ENCODE data around the gene DMRT3.

DNA sequence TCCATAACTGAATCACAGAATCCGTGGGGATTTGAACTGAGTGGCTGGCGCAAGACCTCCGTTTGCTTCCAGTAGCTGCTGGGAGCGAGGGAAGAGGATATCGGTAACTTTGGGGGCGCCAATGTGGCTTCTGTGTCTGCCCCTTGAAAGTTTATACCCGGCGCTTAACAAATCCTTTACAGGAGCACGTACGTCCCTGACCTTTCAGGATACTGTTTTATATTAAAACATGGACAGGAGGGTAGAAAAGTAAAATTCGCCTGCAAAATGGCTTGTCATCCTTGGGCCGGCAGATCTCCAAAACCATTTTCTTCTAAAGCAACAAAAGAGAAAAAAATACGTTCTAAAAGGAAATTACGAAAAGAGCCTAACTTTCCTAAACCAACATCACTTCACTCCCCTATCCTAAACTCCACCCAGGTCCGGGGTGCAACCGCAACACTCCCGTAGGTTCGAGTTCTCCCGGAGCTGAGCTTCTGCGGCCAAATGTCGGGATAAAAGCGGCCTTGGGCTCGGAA lies 656 bp upstream of the DMRT3 start:
- TF ChIP-seq ZNF658 (tag by site-specific recombination; IDR thresholded peaks at IDR 0.05) (no peak), ZNF530 (tag by site-specific recombination; IDR thresholded peaks at IDR 0.05; ENCODE audit: low read depth) (no peak), SP2 (tag by site-specific recombination; IDR thresholded peaks at IDR 0.05) (no peak), ZNF274 (IDR thresholded peaks at IDR 0.05; ENCODE audit: low read length) (no peak), ZNF274 (tag by site-specific recombination; IDR thresholded peaks at IDR 0.05; ENCODE audit: borderline replicate concordance) (no peak)
- TF ChIP-seq, protein P1, sequence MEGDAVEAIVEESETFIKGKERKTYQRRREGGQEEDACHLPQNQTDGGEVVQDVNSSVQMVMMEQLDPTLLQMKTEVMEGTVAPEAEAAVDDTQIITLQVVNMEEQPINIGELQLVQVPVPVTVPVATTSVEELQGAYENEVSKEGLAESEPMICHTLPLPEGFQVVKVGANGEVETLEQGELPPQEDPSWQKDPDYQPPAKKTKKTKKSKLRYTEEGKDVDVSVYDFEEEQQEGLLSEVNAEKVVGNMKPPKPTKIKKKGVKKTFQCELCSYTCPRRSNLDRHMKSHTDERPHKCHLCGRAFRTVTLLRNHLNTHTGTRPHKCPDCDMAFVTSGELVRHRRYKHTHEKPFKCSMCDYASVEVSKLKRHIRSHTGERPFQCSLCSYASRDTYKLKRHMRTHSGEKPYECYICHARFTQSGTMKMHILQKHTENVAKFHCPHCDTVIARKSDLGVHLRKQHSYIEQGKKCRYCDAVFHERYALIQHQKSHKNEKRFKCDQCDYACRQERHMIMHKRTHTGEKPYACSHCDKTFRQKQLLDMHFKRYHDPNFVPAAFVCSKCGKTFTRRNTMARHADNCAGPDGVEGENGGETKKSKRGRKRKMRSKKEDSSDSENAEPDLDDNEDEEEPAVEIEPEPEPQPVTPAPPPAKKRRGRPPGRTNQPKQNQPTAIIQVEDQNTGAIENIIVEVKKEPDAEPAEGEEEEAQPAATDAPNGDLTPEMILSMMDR (tag by site-specific recombination; IDR thresholded peaks at IDR 0.05): no peak
- TF ChIP-seq, protein P2, sequence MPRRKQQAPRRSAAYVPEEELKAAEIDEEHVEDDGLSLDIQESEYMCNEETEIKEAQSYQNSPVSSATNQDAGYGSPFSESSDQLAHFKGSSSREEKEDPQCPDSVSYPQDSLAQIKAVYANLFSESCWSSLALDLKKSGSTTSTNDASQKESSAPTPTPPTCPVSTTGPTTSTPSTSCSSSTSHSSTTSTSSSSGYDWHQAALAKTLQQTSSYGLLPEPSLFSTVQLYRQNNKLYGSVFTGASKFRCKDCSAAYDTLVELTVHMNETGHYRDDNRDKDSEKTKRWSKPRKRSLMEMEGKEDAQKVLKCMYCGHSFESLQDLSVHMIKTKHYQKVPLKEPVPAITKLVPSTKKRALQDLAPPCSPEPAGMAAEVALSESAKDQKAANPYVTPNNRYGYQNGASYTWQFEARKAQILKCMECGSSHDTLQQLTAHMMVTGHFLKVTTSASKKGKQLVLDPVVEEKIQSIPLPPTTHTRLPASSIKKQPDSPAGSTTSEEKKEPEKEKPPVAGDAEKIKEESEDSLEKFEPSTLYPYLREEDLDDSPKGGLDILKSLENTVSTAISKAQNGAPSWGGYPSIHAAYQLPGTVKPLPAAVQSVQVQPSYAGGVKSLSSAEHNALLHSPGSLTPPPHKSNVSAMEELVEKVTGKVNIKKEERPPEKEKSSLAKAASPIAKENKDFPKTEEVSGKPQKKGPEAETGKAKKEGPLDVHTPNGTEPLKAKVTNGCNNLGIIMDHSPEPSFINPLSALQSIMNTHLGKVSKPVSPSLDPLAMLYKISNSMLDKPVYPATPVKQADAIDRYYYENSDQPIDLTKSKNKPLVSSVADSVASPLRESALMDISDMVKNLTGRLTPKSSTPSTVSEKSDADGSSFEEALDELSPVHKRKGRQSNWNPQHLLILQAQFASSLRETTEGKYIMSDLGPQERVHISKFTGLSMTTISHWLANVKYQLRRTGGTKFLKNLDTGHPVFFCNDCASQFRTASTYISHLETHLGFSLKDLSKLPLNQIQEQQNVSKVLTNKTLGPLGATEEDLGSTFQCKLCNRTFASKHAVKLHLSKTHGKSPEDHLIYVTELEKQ (tag by site-specific recombination; IDR thresholded peaks at IDR 0.05; ENCODE audit: borderline replicate concordance): no peak
- TF ChIP-seq, protein P3, sequence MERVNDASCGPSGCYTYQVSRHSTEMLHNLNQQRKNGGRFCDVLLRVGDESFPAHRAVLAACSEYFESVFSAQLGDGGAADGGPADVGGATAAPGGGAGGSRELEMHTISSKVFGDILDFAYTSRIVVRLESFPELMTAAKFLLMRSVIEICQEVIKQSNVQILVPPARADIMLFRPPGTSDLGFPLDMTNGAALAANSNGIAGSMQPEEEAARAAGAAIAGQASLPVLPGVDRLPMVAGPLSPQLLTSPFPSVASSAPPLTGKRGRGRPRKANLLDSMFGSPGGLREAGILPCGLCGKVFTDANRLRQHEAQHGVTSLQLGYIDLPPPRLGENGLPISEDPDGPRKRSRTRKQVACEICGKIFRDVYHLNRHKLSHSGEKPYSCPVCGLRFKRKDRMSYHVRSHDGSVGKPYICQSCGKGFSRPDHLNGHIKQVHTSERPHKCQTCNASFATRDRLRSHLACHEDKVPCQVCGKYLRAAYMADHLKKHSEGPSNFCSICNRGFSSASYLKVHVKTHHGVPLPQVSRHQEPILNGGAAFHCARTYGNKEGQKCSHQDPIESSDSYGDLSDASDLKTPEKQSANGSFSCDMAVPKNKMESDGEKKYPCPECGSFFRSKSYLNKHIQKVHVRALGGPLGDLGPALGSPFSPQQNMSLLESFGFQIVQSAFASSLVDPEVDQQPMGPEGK (tag by site-specific recombination; IDR thresholded peaks at IDR 0.05): no peak
- TF ChIP-seq, protein P4, sequence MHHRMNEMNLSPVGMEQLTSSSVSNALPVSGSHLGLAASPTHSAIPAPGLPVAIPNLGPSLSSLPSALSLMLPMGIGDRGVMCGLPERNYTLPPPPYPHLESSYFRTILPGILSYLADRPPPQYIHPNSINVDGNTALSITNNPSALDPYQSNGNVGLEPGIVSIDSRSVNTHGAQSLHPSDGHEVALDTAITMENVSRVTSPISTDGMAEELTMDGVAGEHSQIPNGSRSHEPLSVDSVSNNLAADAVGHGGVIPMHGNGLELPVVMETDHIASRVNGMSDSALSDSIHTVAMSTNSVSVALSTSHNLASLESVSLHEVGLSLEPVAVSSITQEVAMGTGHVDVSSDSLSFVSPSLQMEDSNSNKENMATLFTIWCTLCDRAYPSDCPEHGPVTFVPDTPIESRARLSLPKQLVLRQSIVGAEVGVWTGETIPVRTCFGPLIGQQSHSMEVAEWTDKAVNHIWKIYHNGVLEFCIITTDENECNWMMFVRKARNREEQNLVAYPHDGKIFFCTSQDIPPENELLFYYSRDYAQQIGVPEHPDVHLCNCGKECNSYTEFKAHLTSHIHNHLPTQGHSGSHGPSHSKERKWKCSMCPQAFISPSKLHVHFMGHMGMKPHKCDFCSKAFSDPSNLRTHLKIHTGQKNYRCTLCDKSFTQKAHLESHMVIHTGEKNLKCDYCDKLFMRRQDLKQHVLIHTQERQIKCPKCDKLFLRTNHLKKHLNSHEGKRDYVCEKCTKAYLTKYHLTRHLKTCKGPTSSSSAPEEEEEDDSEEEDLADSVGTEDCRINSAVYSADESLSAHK (tag by site-specific recombination; IDR thresholded peaks at IDR 0.05): no peak
- TF ChIP-seq, protein P5, sequence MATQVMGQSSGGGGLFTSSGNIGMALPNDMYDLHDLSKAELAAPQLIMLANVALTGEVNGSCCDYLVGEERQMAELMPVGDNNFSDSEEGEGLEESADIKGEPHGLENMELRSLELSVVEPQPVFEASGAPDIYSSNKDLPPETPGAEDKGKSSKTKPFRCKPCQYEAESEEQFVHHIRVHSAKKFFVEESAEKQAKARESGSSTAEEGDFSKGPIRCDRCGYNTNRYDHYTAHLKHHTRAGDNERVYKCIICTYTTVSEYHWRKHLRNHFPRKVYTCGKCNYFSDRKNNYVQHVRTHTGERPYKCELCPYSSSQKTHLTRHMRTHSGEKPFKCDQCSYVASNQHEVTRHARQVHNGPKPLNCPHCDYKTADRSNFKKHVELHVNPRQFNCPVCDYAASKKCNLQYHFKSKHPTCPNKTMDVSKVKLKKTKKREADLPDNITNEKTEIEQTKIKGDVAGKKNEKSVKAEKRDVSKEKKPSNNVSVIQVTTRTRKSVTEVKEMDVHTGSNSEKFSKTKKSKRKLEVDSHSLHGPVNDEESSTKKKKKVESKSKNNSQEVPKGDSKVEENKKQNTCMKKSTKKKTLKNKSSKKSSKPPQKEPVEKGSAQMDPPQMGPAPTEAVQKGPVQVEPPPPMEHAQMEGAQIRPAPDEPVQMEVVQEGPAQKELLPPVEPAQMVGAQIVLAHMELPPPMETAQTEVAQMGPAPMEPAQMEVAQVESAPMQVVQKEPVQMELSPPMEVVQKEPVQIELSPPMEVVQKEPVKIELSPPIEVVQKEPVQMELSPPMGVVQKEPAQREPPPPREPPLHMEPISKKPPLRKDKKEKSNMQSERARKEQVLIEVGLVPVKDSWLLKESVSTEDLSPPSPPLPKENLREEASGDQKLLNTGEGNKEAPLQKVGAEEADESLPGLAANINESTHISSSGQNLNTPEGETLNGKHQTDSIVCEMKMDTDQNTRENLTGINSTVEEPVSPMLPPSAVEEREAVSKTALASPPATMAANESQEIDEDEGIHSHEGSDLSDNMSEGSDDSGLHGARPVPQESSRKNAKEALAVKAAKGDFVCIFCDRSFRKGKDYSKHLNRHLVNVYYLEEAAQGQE (tag by site-specific recombination; IDR thresholded peaks at IDR 0.05): no peak
